Measurements from ENCODE around the gene SWSAP1. TPM values are rescaled to one million over a fixed set of nuclear protein-coding genes. Genes with fewer than 3 reads are reported as not detected.

The SWSAP1 gene
- total RNA-seq, 1 experiment from 2014 or later: 2.5 TPM

DNA sequence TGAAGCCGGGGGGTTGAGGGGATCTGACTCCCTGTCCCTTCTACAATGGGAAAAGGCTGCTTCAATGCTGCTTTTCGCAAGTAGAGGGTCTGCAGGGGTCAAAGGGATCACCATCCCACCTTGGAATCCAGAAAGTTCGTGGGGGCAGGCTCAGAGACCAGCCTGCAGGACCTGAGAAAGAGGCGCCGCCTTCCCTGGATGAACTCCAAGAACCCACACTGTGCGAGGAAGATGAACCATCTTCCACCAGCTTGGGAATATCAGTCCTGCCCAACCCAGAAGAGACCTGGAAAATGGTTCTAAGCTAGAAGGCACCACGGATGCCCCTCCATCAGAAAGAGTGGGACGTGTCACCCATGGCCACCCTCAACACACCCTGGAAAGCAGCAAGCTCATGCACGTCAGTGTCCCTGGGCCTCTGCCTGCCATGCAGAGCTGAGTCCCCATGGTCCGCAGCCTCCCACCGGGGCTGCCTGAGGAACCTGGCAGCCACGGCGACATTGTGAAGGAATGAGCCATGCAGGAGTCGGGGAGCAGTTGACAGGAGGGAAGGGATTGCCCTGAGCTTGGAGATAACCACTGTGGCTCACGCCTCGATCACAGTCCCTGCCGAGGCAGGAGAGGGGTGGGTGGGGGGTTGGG is 49.6 kb upstream of the SWSAP1 start (continued):
- TF ChIP-seq, protein P1, sequence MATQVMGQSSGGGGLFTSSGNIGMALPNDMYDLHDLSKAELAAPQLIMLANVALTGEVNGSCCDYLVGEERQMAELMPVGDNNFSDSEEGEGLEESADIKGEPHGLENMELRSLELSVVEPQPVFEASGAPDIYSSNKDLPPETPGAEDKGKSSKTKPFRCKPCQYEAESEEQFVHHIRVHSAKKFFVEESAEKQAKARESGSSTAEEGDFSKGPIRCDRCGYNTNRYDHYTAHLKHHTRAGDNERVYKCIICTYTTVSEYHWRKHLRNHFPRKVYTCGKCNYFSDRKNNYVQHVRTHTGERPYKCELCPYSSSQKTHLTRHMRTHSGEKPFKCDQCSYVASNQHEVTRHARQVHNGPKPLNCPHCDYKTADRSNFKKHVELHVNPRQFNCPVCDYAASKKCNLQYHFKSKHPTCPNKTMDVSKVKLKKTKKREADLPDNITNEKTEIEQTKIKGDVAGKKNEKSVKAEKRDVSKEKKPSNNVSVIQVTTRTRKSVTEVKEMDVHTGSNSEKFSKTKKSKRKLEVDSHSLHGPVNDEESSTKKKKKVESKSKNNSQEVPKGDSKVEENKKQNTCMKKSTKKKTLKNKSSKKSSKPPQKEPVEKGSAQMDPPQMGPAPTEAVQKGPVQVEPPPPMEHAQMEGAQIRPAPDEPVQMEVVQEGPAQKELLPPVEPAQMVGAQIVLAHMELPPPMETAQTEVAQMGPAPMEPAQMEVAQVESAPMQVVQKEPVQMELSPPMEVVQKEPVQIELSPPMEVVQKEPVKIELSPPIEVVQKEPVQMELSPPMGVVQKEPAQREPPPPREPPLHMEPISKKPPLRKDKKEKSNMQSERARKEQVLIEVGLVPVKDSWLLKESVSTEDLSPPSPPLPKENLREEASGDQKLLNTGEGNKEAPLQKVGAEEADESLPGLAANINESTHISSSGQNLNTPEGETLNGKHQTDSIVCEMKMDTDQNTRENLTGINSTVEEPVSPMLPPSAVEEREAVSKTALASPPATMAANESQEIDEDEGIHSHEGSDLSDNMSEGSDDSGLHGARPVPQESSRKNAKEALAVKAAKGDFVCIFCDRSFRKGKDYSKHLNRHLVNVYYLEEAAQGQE (IDR thresholded peaks at IDR 0.05; ENCODE audit: low read depth): no peak
- TF ChIP-seq YY1 (IDR thresholded peaks at IDR 0.05; ENCODE audit: extremely low read depth, insufficient replicate concordance, low read depth, low read length) (no peak), ELF1 (IDR thresholded peaks at IDR 0.05; ENCODE audit: borderline replicate concordance, low read depth) (no peak), CEBPB (IDR thresholded peaks at IDR 0.05; ENCODE audit: low read depth) (no peak), TCF7L2 (IDR thresholded peaks at IDR 0.05; ENCODE audit: borderline replicate concordance, extremely low read depth, insufficient read depth, insufficient read length) (no peak)
- TF ChIP-seq, protein P2, sequence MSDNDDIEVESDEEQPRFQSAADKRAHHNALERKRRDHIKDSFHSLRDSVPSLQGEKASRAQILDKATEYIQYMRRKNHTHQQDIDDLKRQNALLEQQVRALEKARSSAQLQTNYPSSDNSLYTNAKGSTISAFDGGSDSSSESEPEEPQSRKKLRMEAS (IDR thresholded peaks at IDR 0.05): no peak

DNA sequence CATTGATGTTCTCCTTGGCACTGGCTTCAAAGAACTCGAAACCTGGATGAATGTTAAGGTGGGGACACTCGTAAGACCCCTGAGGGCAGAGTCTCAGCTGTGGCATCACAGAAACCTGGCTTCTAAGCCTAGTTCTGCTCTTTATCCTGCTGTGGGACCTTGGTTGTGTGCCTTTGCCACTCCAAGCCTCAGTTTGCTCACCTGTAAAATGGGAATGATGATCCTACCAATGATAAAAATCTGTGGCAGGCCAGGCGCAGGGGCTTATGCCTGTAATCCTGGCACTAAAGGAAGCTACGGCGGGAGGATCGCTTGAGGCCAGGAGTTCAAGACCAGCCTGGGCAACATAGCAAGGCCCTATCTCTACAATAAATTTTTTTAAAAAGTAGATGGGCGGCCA is 48.9 kb upstream of the SWSAP1 start:
- RAD21 ChIA-PET (ENCODE audit: low non-redundant PET in 1 of 2, low total read pairs in 2 of 2, uncharacterized antibody in 2 of 2, unreplicated experiment in 2 of 2): no interaction called here
- H2AFZ ChIP-seq (ENCODE audit: low read depth, low read length, poor library complexity, severe bottlenecking): no peak overlapping the region
- TF ChIP-seq, protein P2 (IDR thresholded peaks at IDR 0.05): no peak
- TF ChIP-seq, protein P3, sequence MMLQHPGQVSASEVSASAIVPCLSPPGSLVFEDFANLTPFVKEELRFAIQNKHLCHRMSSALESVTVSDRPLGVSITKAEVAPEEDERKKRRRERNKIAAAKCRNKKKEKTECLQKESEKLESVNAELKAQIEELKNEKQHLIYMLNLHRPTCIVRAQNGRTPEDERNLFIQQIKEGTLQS (IDR thresholded peaks at IDR 0.05): no peak
- no peak for TF ChIP-seq ZFX (IDR thresholded peaks at IDR 0.05)
- TF ChIP-seq JUND (IDR thresholded peaks at IDR 0.05): no peak
- TF ChIP-seq ZNF274 (IDR thresholded peaks at IDR 0.05; ENCODE audit: low read depth, low read length): no peak
- no peak for TF ChIP-seq CBX3 (IDR thresholded peaks at IDR 0.05; ENCODE audit: low read depth)
- TF ChIP-seq, protein P4, sequence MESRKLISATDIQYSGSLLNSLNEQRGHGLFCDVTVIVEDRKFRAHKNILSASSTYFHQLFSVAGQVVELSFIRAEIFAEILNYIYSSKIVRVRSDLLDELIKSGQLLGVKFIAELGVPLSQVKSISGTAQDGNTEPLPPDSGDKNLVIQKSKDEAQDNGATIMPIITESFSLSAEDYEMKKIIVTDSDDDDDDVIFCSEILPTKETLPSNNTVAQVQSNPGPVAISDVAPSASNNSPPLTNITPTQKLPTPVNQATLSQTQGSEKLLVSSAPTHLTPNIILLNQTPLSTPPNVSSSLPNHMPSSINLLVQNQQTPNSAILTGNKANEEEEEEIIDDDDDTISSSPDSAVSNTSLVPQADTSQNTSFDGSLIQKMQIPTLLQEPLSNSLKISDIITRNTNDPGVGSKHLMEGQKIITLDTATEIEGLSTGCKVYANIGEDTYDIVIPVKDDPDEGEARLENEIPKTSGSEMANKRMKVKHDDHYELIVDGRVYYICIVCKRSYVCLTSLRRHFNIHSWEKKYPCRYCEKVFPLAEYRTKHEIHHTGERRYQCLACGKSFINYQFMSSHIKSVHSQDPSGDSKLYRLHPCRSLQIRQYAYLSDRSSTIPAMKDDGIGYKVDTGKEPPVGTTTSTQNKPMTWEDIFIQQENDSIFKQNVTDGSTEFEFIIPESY (IDR thresholded peaks at IDR 0.05; ENCODE audit: extremely low read depth, insufficient replicate concordance, low read length): no peak
- no peak for TF ChIP-seq POLR2AphosphoS5 (IDR thresholded peaks at IDR 0.05; ENCODE audit: low read depth, low read length)
- TF ChIP-seq FOSL1 (IDR thresholded peaks at IDR 0.05; ENCODE audit: low read depth): no peak
- no peak for TF ChIP-seq EZH2phosphoT487 (IDR thresholded peaks at IDR 0.05; ENCODE audit: borderline replicate concordance)
- no peak for TF ChIP-seq SRF (IDR thresholded peaks at IDR 0.05; ENCODE audit: low read depth)
- no peak for TF ChIP-seq SIN3A (IDR thresholded peaks at IDR 0.05; ENCODE audit: low read depth)
- TF ChIP-seq ELF1 (IDR thresholded peaks at IDR 0.05; ENCODE audit: borderline replicate concordance, low read depth): no peak
- TF ChIP-seq EGR1 (IDR thresholded peaks at IDR 0.05; ENCODE audit: low read depth): no peak
- no peak for TF ChIP-seq TCF7L2 (IDR thresholded peaks at IDR 0.05; ENCODE audit: borderline replicate concordance, extremely low read depth, insufficient read depth, insufficient read length)

More for the DNA sequence above, 48.9 kb upstream of the SWSAP1 start:
- Histone ChIP-seq H3K9ac (ENCODE audit: low read length) (no peak overlapping the region), H3K79me2 (ENCODE audit: insufficient read depth, low read length) (no peaks in the 10 kb centered on the region), H3K27me3 (ENCODE audit: insufficient read depth, low read length) (no peaks in the 10 kb centered on the region), H3K36me3 (ENCODE audit: control insufficient read depth in 1 of 2, insufficient read depth in 2 of 2, low read length in 2 of 2) (0 out of 4 replicates have a peak, but pooled peaks cover 0 to 3% of the 10 kb centered on the region in 2 experiments), H3K4me1 (ENCODE audit: control insufficient read depth in 1 of 2, insufficient read depth in 2 of 2, low read length in 2 of 2) (no peaks in the 10 kb centered on the region), H3K9me3 (ENCODE audit: control insufficient read depth in 1 of 2, insufficient read depth in 1 of 2, low read depth in 1 of 2, low read length in 2 of 2) (no peaks in the 10 kb centered on the region), H3K9me2 (ENCODE audit: insufficient read depth) (no peaks in the 10 kb centered on the region), H3K4me2 (ENCODE audit: low read length) (no peak overlapping the region), H3K4me3 (replicated peaks in 1 of 2; ENCODE audit: low read depth in 1 of 2, low read length in 2 of 2) (no peak overlapping the region), H3K27ac (ENCODE audit: low read depth, low read length) (no peak overlapping the region), H4K20me1 (ENCODE audit: insufficient read depth) (no peaks in the 10 kb centered on the region)
- DNase-seq (ENCODE audit: low read depth, low spot score): no peak
- intact Hi-C loops (cut with micrococcal nuclease): no loop called here
- ChIA-PET CTCF (no interaction called here), POLR2A (no interaction called here)
- no TSS peak for BruUV-seq (replicated peaks)
- no peak for ATAC-seq
